Measurements from ENCODE around the gene SELENOK. TPM values are rescaled to one million over a fixed set of nuclear protein-coding genes. Genes with fewer than 3 reads are reported as not detected.

The SELENOK gene
- total and polyA plus RNA-seq, 2 donors (not counting 3 experiments of a cell fraction or from before 2014, with no cell fraction given): 26.1 to 35.2 TPM

- Histone ChIP-seq H3K9me3 (replicated peaks; ENCODE audit: control insufficient read depth, insufficient read depth, low read length) (no peaks in the 10 kb centered on the region), H3K79me2 (ENCODE audit: control insufficient read depth, insufficient read depth, low read length) (no peaks in the 10 kb centered on the region), H3K27me3 (ENCODE audit: control insufficient read depth in 2 of 2, insufficient read depth in 2 of 2, low read length in 2 of 2) (no peaks in the 10 kb centered on the region), H4K20me1 (replicated peaks; ENCODE audit: control insufficient read depth, extremely low read depth, insufficient read depth, low read length) (no peaks in the 10 kb centered on the region), H3K27ac (ENCODE audit: insufficient read depth, low read depth, low read length) (no peak overlapping the region), H3K9me1 (replicated peaks; ENCODE audit: control insufficient read depth, extremely low read depth, insufficient read depth, low read length) (no peaks in the 10 kb centered on the region), H3K9ac (replicated peaks; ENCODE audit: extremely low read depth, insufficient read depth, low read length) (no peak overlapping the region), H3K4me1 (ENCODE audit: control insufficient read depth, extremely low read depth, insufficient read depth, low read length) (no peaks in the 10 kb centered on the region), H3K36me3 (ENCODE audit: control insufficient read depth in 2 of 2, extremely low read depth in 1 of 2, insufficient read depth in 2 of 2, low read length in 2 of 2) (no peaks in the 10 kb centered on the region), H2AFZ (ENCODE audit: low read depth, low read length) (no peak overlapping the region), H3K4me3 (replicated peaks in 1 of 3; ENCODE audit: insufficient read depth in 1 of 3, low read depth in 1 of 3, low read length in 3 of 3) (no peak overlapping the region), H3K4me2 (ENCODE audit: insufficient read depth, low read length) (no peak overlapping the region)
- no peak for DNase-seq (ENCODE audit: low read depth, low spot score)
- dilution Hi-C loops (cut with MboI; ENCODE audit: extremely low pct_ligation_motif_present, low sequenced_read_pairs) (no loop called here), intact Hi-C loops (cut with micrococcal nuclease) (no loop called here)
- no peak for FAIRE-seq
- BruUV-seq (replicated peaks): no TSS peak
- ChIA-PET POLR2A (no interaction called here), CTCF (interaction anchor here (0.6 to 1.0 kb wide), 2 partner anchors 16 to 246 kb away, joined by 3 read pairs; no protein-coding TSS in a partner anchor)
- TF ChIP-seq MYC (IDR thresholded peaks at IDR 0.05; ENCODE audit: low read depth, low read length): no peak
- TF ChIP-seq EZH2 (IDR thresholded peaks at IDR 0.05; ENCODE audit: borderline replicate concordance, low read depth, low read length, severe bottlenecking): no peak
- no peak for TF ChIP-seq GATA2 (IDR thresholded peaks at IDR 0.05; ENCODE audit: insufficient read depth, insufficient read length, low read depth, low read length)
- TF ChIP-seq POLR2A (IDR thresholded peaks at IDR 0.05; ENCODE audit: low read depth, low read length): no peak
- TF ChIP-seq MAX (IDR thresholded peaks at IDR 0.05; ENCODE audit: insufficient read depth, insufficient read length): no peak
- no peak for TF ChIP-seq JUN (IDR thresholded peaks at IDR 0.05; ENCODE audit: borderline replicate concordance, insufficient read depth, insufficient read length, low read depth)
- TF ChIP-seq, protein P1, sequence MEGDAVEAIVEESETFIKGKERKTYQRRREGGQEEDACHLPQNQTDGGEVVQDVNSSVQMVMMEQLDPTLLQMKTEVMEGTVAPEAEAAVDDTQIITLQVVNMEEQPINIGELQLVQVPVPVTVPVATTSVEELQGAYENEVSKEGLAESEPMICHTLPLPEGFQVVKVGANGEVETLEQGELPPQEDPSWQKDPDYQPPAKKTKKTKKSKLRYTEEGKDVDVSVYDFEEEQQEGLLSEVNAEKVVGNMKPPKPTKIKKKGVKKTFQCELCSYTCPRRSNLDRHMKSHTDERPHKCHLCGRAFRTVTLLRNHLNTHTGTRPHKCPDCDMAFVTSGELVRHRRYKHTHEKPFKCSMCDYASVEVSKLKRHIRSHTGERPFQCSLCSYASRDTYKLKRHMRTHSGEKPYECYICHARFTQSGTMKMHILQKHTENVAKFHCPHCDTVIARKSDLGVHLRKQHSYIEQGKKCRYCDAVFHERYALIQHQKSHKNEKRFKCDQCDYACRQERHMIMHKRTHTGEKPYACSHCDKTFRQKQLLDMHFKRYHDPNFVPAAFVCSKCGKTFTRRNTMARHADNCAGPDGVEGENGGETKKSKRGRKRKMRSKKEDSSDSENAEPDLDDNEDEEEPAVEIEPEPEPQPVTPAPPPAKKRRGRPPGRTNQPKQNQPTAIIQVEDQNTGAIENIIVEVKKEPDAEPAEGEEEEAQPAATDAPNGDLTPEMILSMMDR (IDR thresholded peaks at IDR 0.05; ENCODE audit: extremely low read depth in 1 of 2, insufficient read depth in 1 of 2, low read depth in 1 of 2, low read length in 2 of 2): no peak
- TF ChIP-seq POLR2AphosphoS5 (IDR thresholded peaks at IDR 0.05; ENCODE audit: insufficient read depth, low read depth, low read length): no peak
- TF ChIP-seq FOS (IDR thresholded peaks at IDR 0.05; ENCODE audit: borderline replicate concordance, insufficient read depth, low read length): no peak
Measured at GRCh38 chr3:53936347-53936746, 44.7 kb upstream of the SELENOK start.

Data from endothelial cell of umbilical vein (primary cell).